KMS-11 (cell line): Measurements from ENCODE around the gene AMDHD2.

ENCODE experiments used
- H2AFZ ChIP-seq: fragments of 200-600 bp; sonication (generic); 2 replicates; pipeline ENCODE4 v1.6.1; 2016; ENCODE audit warnings: antibody characterized with exemption, mixed run types, low read depth
- H3K27ac ChIP-seq: fragments of 200-600 bp; sonication (generic); 2 replicates; pipeline ENCODE4 v1.6.1; 2016; ENCODE audit warnings: mild to moderate bottlenecking, mixed run types
- H3K27me3 ChIP-seq: fragments of 200-600 bp; sonication (generic); 2 replicates; pipeline ENCODE4 v1.6.1; 2017; ENCODE audit warnings: mild to moderate bottlenecking, low read depth, mixed run types, moderate library complexity; ENCODE audit not compliant: insufficient read depth
- H3K36me3 ChIP-seq: fragments of 200-600 bp; sonication (generic); 2 replicates; pipeline ENCODE4 v1.6.1; 2017; ENCODE audit warnings: mild to moderate bottlenecking, mixed run types; ENCODE audit not compliant: insufficient read depth
- H3K4me1 ChIP-seq: fragments of 200-600 bp; sonication (generic); 2 replicates; pipeline ENCODE4 v1.6.1; 2016; ENCODE audit warnings: mild to moderate bottlenecking, low read depth, mixed run types; ENCODE audit not compliant: poor library complexity, severe bottlenecking
- H3K4me2 ChIP-seq: fragments of 200-600 bp; sonication (generic); 2 replicates; pipeline ENCODE4 v1.7.0; 2016; ENCODE audit warnings: mild to moderate bottlenecking, mixed run types
- H3K4me3 ChIP-seq: fragments of 200-600 bp; sonication (generic); IDR thresholded peaks from 2 replicates; pipeline ENCODE4 v1.6.1; 2017; ENCODE audit warnings: low read depth, low read length, mixed read lengths; ENCODE audit not compliant: insufficient read depth
- H3K79me2 ChIP-seq: fragments of 200-600 bp; sonication (generic); 2 replicates; pipeline ENCODE4 v1.6.1; 2016; ENCODE audit warnings: low read depth, mixed run types; ENCODE audit not compliant: insufficient read depth
- H3K9ac ChIP-seq: fragments of 200-600 bp; sonication (generic); 2 replicates; pipeline ENCODE4 v1.6.1; 2016; ENCODE audit warnings: mild to moderate bottlenecking, mixed run types
- H4K20me1 ChIP-seq: fragments of 200-600 bp; sonication (generic); 2 replicates; pipeline ENCODE4 v1.6.1; 2016; ENCODE audit warnings: mild to moderate bottlenecking, mixed run types; ENCODE audit not compliant: insufficient read depth
- CTCF ChIP-seq: fragments of 200-600 bp; sonication (generic); conservative IDR thresholded peaks from 2 replicates; pipeline ENCODE4 v1.6.1; 2017; ENCODE audit warnings: low read depth, mild to moderate bottlenecking, antibody characterized with exemption, low read length, moderate library complexity, mixed read lengths

AMDHD2 gene

GRCh38 chr16:2489581-2489980 is 30.6 kb upstream of the AMDHD2 start:
- no peak overlapping the region for H3K27ac ChIP-seq
- H4K20me1 ChIP-seq, result no peaks in the 10 kb centered on the region
- H3K4me1 ChIP-seq, result no peaks in the 10 kb centered on the region
- H3K79me2 ChIP-seq, result 0 out of 2 replicates have a peak, but pooled peaks cover 4% of the 10 kb centered on the region
- no peaks in the 10 kb centered on the region for H3K27me3 ChIP-seq
- H3K36me3 ChIP-seq, result no peaks in the 10 kb centered on the region
- H2AFZ ChIP-seq, result no peak overlapping the region
- H3K4me3 ChIP-seq, result no peak overlapping the region
- H3K4me2 ChIP-seq, result no peak overlapping the region
- no peak for TF ChIP-seq CTCF
- H3K9ac ChIP-seq, result no peak overlapping the region

DNA sequence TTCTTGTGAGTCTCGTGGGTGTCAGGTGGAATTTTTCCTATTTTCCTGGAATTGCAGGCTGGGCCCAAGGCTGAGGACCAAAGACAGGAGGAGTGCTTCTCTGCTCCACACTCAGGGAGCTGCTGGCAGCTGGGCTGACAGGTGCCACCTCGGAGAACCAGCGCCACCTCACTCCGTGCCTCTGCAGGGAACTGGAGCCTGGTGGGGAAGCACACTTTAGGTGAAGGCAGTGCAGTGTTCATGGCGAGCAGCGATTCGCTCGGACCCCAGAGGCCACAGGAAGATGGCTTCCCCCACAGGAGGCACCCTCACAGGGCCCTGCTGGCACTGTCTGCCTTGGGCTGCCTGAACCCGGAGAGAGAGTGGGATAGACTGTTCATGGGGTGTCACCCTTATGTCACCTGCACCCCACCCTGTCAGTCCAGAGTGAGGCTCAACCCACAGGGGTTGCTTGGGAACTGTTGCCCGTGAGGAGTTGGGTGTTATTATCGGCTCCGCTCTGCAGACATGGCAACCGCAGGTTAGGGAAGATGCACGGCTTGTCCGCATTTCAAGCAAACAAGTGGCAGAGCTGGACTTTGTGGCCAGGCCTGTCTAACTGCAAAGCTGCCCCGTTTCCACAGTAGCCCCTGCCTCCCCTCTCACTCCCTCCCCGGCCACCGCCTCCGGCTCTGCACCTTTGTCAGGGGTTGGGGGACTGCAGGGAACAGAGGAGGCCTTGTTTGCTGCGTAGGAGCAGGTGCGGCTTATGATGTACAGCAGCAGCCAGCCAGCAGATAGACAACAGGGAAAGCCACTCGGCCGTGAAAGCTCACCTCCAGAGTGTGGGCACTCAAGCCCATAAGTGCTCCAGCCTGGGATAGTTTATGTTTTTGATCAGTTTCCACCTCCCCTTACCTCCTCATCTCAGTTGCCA is 29.7 kb upstream of the AMDHD2 start:
- H4K20me1 ChIP-seq, result no peaks in the 10 kb centered on the region
- TF ChIP-seq CTCF, result no peak
- H3K27ac ChIP-seq, result no peak overlapping the region
- no peaks in the 10 kb centered on the region for H3K4me1 ChIP-seq
- no peak overlapping the region for H2AFZ ChIP-seq
- H3K9ac ChIP-seq, result no peak overlapping the region
- no peak overlapping the region for H3K4me2 ChIP-seq
- H3K4me3 ChIP-seq, result no peak overlapping the region
- 0 out of 2 replicates have a peak, but pooled peaks cover 4% of the 10 kb centered on the region for H3K79me2 ChIP-seq
- no peaks in the 10 kb centered on the region for H3K27me3 ChIP-seq
- H3K36me3 ChIP-seq, result no peaks in the 10 kb centered on the region

DNA sequence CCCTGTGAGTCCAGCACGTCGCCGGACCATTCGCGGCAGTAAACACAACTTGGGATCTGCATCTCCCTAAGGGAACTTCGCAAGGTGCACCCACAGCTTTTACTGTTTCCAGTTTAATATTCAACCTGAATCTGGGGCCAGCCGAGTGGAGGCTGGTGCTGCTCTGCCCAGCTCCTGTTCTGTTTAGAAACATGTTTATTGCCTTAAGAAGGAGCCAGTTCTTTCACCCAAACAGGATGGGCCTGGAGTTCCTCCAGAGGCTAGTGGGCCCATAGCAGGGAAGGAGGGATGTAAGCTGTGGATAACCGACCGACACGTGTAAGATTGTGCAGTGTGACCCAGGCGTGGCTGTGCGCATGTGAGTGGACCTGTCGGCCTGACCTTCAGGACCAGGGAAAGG is 27.9 kb upstream of the AMDHD2 start:
- H3K27ac ChIP-seq, result no peak overlapping the region
- H3K9ac ChIP-seq, result no peak overlapping the region
- H3K4me3 ChIP-seq, result no peak overlapping the region
- no peaks in the 10 kb centered on the region for H3K79me2 ChIP-seq
- H3K4me2 ChIP-seq, result no peak overlapping the region
- no peak for TF ChIP-seq CTCF
- H4K20me1 ChIP-seq, result no peaks in the 10 kb centered on the region
- no peaks in the 10 kb centered on the region for H3K27me3 ChIP-seq
- no peaks in the 10 kb centered on the region for H3K36me3 ChIP-seq
- no peaks in the 10 kb centered on the region for H3K4me1 ChIP-seq
- no peak overlapping the region for H2AFZ ChIP-seq

DNA sequence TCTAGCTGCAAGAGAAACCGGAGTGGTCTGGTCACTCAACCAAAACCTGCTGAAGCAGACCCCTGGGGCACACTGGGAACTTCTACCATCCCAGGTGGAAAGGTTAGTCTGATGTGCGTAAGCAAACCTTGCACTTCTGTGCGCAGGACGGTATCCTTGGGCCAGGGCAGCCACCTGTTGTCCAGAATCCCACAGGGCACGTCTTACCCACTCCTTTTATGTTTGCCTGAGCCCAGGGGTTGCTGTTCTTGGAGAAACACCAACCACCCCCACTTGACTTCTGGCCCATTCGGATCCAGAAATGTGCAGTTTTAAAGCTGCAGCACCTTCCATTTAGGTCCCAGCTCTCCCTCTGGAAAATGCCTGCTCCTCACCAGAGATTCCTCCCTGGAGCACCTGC is 26.6 kb upstream of the AMDHD2 start:
- no peak for TF ChIP-seq CTCF
- Histone ChIP-seq H3K4me1 (no peaks in the 10 kb centered on the region), H3K4me3 (no peak overlapping the region), H3K4me2 (no peak overlapping the region), H3K9ac (no peak overlapping the region), H3K36me3 (no peaks in the 10 kb centered on the region), H3K79me2 (no peaks in the 10 kb centered on the region), H2AFZ (no peak overlapping the region), H3K27me3 (no peaks in the 10 kb centered on the region), H4K20me1 (no peaks in the 10 kb centered on the region), H3K27ac (no peak overlapping the region)
